Measurements from ENCODE around the gene NIN.

The NIN gene

DNA sequence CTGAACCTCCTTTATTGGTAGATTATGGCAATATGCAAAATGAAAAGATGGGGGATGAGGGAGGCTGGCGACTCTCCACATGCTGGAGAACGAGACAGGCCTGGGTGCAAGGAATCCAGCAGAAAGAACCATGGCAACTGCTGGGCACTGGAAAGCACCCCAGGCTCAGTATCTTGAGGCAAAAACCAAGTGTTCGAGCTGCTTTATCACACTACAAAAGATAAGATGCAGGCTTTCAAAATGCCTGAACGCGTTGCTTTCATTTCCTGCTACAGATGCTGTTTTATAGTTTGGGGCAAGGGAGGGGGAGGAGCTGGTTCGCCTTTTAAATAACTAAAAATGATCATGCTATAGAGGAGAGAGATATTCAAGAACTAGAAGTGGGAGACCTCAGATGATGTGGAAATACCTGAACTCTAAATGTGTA, 38.9 kb downstream of the NIN start:
- no peak for DNase-seq (ENCODE audit: extremely low read depth in 1 of 2, low read depth in 1 of 2)

GRCh38 chr14:50791201-50791600, 39.8 kb downstream of the NIN start:
- no peak for DNase-seq (ENCODE audit: extremely low read depth in 1 of 2, low read depth in 1 of 2)

DNA sequence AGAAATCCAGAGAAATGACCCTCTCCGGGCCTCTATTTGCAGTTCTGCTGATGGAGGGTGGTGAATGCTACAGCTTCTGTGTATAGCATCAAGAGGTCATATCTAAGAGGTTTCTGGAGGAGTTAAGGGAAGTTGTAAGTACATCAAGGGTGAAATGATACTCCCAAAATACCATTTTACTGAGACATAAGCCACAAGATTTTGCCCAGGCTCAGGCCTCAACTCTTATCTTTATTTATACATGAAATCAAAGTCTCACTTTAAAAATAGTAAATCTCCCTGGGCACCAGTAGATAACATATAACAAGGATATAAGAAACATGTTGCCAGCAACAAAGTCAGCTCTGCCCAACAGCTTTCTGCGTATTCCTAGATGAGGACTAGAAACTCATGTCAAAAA, 40.4 kb downstream of the NIN start:
- DNase-seq (ENCODE audit: extremely low read depth in 1 of 2, low read depth in 1 of 2) = no peak

DNA sequence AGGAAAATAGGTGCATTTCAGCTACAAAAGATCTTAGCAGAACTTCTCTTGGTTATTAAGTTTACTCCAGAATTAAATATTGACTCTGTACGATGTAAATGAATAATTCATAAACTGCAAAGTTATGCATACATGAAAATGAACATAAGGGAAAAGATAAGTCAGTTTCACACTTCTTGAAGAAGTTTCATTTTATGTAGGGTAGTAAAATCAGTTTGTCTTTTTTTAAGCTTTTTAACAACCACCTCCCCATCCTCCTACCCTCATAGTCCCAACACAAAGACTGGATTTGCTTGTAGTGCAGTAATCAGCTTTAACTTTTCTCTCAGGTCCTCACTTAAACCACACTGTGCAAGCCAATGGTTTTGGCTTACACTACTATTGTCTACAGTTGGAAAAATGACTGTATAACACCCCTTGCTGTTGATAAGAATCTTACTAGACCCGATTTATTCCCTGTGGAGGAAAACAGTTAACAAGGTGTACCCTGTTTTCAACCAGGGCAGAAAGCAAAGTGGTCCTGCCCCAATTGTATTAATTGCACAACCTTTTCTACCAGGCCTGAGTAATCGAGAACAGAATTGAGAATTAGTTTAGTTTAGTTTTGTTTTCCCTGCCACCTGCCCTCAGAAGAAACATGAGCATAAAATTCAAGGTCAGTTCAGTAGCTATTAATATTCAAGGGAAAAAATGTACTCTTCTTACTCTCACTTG, 44.1 kb downstream of the NIN start:
- DNase-seq (ENCODE audit: extremely low read depth in 1 of 2, low read depth in 1 of 2) = no peak

DNA sequence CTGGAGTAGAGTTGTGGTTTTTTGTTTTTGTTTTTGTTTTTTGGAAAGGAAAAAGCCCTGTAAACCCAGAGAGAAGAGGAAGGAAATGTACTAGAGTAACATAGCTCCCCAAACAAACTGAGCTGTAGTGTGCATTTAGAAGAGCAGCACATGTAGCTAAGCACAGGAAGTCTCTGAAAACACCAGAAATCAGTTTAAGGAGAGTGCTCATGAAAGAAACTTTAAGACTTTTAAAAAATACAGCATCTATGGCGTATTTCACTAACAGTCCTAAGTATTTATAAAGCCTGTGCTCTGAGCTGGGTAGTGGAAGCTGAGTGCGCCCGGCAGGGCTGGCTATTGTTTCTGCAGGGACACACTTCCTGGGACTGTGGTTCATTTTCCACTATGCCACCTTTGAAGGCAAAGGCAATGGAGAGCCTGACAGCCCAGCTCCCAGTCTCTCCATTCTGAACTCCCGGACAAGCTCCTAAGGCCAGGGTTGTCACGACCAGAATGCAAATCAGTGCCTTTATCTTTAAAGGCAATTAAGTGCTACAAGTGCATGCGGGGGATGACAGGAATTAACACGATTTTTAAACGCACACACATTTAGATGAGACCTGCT, 45.4 kb downstream of the NIN start:
- no peak for DNase-seq (ENCODE audit: extremely low read depth in 1 of 2, low read depth in 1 of 2)

- no peak for DNase-seq (ENCODE audit: extremely low read depth in 1 of 2, low read depth in 1 of 2)
Measured at GRCh38 chr14:50784683-50785456, 46.1 kb downstream of the NIN start.

DNA sequence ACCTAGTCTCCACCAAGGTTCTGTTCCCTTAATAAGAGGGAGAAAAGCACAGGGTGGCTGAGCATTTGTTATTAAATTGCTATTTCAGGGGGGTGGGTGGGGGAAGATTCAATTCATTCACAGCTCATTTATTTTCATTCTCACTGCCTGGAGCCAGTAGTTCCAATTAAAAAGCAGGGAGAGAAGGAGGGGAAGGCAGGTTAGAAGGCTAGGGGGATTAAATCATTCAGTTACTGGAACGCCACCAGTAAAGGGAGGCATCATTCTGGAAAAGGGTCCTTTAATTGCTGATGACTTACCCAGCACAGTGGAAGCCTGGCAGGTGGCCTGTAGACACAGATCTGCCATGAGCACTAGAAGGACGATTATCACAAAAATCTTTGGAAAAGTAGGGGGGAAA, 47.4 kb downstream of the NIN start:
- no peak for DNase-seq (ENCODE audit: extremely low read depth in 1 of 2, low read depth in 1 of 2)

DNA sequence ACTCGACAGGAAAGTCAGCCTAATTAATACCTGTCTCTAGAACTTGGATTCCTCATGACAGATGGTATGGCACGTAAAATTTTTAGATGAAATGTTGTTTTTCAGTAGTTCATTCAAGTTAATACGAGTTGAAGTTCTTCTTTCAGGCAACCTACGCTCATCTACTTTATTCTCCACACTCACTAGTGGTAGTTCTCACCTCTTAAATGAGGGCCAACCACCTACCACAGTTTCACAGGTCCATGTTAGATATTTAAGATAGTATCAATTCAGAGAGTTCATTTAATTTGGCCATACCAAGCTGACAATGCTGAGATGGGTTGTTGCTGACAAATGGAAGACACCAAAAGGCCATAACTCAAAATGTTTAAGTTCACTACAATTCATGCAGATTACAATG, 50.6 kb downstream of the NIN start:
- DNase-seq (ENCODE audit: extremely low read depth in 1 of 2, low read depth in 1 of 2) = no peak

GRCh38 chr14:50778721-50779483, 52.1 kb downstream of the NIN start:
- DNase-seq (ENCODE audit: extremely low read depth in 1 of 2, low read depth in 1 of 2) = no peak

GRCh38 chr14:50776522-50776921, 54.4 kb downstream of the NIN start:
- DNase-seq (ENCODE audit: extremely low read depth in 1 of 2, low read depth in 1 of 2) = no peak

DNA sequence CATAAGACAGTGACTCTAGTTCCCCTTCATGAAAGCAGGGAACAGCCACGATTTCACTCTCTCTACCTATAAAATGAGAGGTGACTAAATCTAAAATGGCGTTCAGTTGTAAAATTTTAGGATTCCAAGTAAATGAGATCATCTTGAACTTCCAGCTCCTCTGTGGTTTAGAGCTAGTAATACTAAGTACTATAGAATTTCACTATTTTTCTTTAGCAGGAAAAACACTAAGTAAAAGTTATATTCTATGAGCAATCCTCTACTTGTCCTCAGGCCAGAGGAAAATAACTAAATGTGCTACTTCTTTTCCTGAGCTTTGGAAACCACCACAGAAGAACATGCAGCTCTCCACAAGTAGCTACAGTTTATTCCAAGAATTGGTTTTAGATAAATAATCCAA, 55.6 kb downstream of the NIN start:
- DNase-seq (ENCODE audit: extremely low read depth in 1 of 2, low read depth in 1 of 2) = no peak

- DNase-seq (ENCODE audit: extremely low read depth in 1 of 2, low read depth in 1 of 2) = no peak
Measured at GRCh38 chr14:50774542-50775267, 56.3 kb downstream of the NIN start.

- no peak for DNase-seq (ENCODE audit: extremely low read depth in 1 of 2, low read depth in 1 of 2)
Measured at GRCh38 chr14:50773632-50774541, 57.1 kb downstream of the NIN start.

DNA sequence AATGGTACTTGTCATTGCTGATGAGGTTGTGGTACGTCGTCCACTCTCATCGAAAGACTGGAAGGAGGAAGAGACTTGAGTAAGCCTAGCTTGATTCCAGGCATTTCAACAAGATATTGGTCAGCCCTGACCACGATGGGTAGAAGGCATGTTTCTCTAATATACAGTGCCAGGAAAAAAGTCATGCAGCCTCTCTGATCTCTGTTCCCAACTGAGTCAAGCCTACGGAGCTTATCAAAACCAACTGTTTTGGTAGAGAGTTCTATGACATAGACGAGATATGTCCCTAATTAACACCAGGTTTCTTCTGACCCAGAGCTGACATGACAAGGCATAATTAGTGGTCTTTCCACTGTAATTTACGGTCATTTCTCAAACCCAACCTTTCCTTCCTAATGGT, 58.5 kb downstream of the NIN start:
- DNase-seq (ENCODE audit: extremely low read depth in 1 of 2, low read depth in 1 of 2) = no peak

GRCh38 chr14:50770586-50770985, 60.4 kb downstream of the NIN start:
- DNase-seq (ENCODE audit: extremely low read depth in 1 of 2, low read depth in 1 of 2) = no peak

DNA sequence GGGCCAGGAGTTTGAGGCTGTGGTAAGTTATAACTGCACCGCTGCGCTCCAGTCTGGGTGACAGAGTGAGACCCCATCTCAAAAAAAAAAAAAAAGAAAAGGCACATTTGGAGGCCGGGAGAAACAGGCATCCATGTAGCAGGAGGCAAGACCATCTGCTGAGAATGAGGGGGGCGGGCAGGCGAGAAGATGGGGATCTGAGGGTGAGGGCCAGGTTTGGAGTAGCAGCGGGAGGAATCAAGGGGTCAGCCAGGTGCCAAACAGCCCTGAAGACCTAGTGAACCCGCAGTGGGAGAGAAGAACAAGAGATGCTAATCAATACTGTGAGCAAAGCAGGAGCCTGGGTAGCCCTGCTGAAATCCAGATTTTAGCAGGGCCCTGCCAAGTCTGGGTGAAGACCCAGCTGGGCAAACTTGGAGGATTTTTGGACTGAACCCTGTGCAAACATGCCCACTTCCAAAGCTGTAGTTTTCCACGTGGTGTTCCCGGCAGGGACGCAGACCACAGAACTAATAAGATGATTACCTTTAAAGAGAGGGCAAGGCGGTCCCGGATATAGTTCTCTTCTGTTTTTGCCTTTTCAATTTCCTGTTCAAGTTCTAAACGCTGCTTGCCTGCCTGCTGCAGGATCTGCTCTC, 61.0 kb downstream of the NIN start:
- DNase-seq (ENCODE audit: extremely low read depth in 1 of 2, low read depth in 1 of 2) = no peak

- DNase-seq (ENCODE audit: extremely low read depth in 1 of 2, low read depth in 1 of 2) = no peak
Measured at GRCh38 chr14:50768680-50769079, 62.3 kb downstream of the NIN start.

DNA sequence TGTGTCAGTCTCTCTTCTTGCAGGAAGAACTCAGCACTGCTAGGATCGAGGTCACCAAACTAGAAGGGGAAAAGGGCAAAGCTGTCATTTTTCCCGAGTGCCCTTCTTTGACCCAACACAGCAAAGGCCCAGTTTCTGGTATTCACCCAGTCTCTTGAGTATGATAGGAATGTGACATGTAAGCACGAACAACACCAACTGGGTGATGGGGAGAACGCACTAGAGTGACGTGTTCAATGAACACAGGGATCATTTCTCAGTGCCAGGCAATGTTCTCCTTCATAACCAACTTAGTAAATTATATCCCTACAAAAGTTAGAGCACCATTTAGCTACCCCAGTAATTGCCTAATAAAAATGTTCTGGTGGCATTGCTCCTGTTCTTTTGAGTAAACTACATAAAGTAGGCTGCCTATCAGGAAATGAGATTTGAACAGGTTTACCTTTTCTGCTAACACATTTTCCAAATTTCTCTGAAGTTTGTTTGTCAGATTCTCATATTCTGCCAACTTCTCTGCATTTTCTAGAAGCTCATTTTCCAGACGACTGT, 64.5 kb downstream of the NIN start:
- no peak for DNase-seq (ENCODE audit: extremely low read depth in 1 of 2, low read depth in 1 of 2)
